DMS153 treated with DMSO at 0.1 percent for 48 hours (cell line): ENCODE data around the gene WDFY4.

Source experiments
- DNase-seq: peaks from one replicate; lab custom pipeline; 2025; ENCODE audit not compliant: unreplicated experiment; lab: John Stamatoyannopoulos, UW

WDFY4 gene

DNA sequence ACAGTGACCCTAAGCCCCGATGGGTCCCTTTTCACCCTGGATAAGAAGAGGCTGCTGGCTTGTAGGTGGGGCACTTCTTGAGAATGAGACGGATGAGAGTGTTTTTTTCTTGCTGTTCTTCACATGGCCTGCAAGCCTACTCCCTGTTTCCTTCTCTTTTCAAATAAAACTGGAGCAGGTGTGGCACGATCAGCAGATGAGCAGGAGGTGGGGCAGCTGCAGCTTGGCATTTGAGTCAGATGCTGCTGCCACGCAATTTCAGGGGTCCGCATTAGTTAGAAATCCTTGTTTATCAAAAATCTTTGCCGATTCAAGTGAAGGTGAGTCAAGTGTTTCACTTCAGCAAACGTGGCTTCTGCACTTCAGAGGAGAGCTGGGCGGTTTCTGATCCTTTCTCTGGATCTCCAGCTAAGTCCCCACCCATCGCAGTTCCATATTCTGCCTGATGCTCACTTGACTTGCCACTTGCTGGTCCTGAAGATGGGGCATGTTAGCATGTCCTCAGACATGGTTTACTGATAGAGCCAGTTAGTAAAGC, 20.8 kb downstream of the WDFY4 start:
- no peak for DNase-seq

DNA sequence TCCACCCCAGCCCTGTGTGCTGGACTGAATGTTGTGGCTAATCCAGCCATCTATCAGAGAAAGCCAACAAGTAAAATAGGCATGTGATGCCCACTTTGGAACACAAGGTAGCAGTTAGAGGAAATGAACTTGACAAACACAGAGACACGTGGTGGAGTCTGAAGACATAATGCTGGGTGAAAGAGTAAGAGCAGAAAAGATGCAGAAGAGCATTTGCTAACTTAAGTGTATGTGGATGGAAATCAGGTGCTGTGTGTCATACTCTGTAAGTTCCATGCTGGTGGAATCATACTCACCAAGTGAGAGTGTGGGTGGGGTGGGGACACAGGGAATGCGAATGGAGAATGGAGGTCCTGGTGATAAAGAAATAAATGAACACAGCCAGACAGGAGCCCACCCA, 22.8 kb downstream of the WDFY4 start:
- DNase-seq, result no peak

DNA sequence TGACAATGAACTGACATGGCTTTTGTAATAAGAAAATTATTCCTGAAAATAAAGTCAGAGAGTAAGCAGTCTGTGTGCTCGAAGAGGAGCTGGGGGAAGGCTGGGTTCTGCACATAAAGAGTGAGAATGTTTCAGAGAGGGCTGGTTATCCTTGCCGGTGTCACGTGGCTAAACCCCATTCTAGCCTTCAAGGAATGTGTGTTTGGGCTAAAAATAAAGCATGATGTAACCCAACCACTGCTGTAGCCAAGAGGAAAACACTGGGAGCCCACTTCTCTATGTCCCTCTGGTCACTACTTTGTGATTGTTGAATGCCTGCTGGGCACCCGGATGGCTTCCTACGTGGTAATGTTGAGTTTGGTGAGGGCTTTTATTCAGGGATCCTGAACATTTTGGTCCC, 23.5 kb downstream of the WDFY4 start:
- no peak for DNase-seq

DNA sequence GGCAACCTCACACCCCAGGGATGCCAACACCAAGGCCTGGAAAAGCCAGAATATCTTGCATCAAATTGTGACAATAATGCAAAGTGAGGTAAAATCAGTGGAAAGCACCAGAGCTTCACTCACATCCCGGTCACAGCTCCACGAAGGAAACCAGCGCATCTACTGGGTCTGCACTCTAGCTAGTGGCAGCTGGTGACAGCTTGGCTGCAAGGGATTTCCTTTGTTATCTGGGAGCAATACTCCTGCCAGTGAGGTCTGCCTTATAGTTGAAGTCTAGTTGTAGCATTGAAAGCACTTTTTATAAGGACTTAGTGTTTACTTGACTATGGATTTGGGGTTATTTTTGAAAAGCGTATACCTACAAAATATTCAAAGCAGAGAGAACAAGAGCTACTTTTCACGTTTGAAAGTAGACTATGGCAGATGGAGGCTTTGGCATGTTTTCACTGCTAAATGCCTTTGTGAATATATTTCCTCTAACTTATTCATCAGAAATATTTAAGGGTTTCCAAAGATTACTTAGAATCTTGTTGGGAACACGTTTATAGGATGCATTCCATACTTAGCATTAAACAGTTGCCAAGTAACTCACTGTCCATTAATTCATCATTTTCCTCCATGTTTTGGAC, 26.1 kb downstream of the WDFY4 start:
- DNase-seq, result no peak

DNA sequence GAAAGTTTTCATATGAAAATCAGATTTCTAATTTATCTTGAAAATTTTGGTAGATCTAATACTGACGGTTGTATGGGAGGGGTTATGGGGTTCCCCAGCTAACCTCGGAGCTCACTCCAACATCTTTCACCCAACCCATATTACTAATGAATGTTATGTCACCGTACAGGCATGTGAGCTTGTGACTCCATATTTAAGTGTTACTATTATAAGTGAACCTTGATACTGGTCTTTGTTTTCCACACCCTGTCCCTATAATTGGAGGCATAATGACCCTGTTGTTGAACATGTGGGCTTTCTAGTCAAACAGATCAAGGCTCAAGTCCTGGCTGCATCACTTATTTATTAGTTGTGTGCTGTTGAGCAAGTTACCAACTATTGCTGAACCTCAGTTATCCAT, 27.2 kb downstream of the WDFY4 start:
- no peak for DNase-seq

DNA sequence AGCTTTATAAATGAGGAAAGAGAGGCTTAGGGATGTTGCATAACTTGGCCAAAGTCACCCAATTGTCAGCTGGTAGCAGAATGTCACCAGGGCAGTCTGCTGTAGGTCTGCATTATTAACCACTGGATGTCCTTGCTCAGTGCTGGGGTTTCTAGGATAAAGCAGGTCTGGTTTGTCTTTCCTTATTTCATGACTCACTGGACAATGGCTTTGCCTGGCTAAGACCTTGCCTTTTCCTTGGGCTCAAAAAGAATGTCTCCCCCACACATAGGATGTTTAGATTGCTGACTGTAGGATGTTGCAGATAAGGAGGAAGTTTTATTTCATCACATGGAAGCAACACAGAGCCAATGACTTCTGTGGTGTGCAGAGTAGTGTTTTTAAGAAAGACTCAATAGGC, 29.4 kb downstream of the WDFY4 start:
- no peak for DNase-seq

DNA sequence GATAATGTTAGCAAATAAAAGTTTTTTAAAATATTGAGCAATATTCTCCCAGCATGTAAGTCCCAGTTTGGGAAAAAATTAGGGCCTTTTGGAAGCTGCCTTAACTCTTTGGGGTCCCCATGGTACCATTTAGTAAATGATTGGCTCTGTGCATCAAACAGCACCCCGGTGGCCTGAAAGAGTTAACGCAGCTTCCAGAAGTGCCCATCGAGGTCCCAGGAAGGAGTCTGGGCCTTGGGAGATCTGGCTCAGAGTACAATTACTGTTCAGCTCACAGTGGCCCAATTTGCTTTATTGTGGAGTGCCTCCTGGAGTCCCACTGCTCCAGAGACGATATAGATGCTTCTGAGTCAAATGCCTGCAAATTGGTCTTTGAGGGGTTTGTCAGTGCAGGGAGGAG, 31.7 kb downstream of the WDFY4 start:
- DNase-seq, result no peak

DNA sequence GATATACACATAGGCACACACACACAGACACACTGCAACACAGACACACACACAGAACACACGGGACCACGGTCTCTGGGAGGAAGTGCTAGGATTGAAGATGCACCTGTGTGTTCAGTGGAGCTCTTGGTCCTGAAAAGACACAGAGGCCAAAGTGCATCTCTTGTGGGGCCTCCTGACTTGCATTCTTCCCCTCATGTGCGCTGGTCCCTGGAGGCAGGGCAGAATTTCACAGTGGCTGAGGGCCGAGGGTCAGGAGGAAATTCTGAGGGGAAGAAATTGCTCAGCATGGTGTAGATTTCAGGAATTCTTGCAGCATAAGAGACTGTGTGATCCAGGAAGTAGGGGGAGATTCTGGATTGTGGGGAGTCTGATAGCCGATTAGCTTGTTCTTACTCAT, 35.9 kb downstream of the WDFY4 start:
- no peak for DNase-seq

DNA sequence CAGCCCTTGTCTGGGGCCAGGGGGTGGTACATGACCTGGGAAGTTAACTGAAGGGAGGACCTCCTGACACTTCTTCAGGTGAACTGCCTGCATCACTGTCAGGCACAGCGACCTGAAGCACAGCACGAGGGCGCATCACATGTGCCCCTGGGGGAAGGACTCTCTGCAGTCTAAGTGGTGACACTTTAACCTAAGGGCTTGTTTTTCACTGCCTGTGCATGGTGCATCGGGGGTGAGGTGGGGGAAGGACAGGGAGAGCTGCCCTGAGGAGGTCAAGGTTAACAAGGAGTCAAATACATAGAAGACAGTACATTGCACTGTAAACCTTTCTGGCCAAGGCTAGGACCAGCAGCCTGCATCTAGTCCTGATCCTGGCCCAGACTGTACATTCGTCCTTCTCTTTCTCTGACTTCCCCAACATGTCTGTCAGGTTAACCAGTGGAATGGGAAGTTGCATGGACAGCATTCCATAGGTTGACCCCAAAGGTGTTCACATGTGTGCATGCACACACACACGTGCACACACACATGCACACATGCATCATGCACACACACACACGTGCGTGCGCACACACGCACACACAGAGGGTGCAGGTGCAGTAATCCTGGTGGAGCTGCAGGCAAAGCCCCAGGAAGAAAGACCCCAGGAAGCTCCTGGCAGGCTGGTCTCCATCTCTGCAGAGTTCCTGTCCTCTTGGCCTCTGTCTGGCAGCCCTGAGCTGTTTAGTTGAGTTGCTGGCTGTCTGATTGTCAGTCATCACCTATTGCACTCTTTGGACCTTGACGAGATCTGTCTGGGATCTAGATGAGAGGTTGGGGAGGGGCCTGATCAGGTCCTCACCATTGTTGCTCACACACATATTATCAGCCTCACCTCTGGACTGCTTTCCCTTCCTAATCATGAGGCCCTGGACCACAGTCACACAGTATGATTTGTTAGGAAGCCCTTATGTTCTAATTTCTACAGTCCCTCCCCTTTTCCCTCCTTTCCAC, 37.8 kb downstream of the WDFY4 start:
- no peak for DNase-seq

DNA sequence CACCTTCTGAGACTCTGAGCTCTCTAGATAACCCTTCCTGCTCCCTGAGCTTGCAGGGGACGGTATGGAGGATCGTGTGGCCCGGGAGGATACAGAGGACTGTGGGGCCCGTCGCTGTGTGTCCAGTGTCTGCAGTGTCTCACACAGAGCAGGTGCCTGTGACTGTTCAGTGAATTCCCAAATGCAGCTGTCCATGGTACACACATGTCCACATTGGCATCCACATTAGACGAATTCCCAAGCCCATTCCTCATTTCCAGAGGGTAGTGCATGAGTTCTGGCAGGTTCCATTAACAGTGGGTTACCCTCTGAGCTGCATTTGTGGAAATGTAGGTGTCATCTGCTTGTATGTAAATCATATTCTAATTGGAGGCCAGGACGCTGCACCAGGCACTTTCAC, 39.5 kb downstream of the WDFY4 start:
- no peak for DNase-seq

DNA sequence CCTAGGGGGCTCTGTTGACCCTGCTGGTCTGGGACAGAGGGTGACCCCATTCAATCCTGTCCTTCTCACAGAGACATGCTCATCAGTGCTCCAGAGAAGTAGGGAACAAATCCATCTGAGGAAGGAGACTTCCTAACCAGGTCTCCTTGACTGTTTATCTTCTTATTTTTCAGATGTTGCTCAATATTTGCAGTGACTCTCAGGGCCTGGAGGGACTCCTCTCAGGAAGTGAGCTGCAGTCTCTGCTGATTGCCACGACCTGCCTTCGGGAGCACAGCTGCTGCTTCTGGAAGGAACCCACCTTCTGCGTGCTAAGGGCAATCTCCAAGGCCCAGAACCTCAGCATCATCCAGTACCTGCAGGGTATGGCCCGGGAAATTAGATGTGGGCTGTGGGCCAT, 41.0 kb downstream of the WDFY4 start:
- DNase-seq, result no peak

DNA sequence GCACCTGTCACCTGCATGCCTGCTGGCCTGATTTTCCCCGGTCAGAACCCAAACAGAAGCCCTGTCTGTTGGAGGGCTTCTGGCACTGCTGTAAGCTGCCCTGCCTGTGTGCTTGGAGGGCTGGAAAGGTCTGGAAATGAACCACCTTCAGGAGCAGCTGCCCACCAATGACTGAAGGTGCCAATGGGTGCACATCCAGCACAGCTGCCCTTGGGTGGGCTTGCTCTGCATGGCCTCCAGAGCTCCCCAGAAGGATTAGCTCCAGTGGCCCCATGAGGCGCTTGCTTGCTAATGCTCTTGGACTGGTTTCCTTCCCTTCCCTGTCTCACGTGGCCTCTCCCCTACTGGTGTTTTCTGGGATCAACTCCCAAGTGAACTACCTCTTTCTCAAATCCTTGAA, 43.2 kb downstream of the WDFY4 start:
- DNase-seq, result no peak

DNA sequence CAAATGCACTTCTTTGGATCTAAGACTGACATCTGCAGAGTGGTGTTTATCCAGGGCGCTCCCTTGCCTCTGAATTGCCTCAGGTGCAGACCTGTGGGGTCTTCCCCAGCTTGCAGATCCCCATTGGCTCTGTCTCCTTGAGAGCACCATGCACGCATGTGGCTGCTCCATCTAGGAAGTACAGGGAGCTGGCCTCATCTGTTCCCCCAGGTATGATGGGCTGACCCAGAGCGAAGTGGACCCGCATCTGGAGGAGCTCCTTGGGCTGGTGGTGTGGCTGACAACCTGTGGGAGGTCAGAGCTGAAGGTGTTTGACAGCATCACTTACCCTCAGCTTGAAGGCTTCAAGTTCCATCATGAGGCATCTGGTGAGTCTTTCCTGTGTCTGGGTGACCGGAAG, 44.5 kb downstream of the WDFY4 start:
- DNase-seq, result no peak

DNA sequence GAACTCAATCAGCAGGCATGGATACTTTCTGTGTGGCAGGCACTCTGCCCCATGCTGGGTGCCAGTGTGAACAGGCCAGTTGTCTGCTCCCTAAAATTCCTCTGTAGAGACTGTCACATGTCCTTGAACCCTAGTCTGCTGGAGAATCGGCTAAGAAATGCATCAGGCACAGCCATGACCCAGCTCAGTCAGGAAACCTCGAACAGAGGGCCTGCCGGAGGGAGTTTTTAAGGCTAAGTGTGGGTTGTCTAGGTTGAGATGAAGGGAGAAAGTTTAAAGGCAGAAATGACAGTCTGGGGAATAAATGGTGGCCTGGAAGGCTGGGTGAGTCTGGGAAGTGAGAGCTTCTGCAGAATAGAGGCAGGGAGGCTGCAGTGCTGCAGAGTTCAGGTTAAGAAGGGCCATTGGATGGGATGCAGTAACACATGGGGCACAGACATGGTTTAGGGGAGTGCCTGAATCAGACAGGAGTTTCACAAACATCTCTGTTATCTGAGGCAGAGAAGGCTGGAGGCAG, 45.3 kb downstream of the WDFY4 start:
- no peak for DNase-seq

DNA sequence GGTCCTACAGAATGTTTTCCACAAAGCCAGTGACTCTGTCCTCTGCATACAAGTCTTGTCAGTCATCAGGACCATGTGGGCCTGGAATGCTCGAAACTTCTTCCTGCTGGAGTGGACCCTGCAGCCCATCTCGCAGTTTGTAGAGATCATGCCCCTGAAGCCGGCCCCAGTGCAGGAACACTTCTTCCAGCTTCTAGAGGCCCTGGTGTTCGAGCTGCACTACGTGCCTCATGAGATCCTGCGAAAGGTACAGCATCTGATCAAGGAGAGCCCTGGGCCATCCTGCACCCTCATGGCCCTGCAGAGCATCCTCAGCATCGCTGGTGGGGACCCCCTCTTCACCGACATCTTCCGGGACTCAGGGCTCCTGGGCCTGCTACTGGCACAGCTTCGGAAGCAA, 46.5 kb downstream of the WDFY4 start:
- no peak for DNase-seq

DNA sequence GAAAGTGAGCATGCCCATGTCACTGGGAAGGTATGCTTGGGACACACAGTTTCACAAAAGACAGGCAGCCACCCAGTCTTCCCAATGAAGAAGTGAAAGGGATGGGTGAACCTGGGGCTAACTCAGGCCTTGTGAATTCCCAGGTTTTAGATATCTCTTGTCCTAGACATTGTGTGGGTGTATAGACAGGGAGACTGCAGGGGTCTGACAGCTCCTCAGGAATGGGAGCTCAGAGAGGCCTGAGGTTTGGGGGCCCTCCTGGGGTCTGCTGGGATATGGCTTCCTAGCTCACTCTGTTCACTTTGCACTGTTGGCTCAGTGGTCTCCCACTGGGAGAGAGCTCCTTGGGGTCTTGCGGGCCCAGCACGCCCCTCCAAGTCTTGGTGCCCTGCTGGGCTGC, 47.0 kb downstream of the WDFY4 start:
- no peak for DNase-seq

DNA sequence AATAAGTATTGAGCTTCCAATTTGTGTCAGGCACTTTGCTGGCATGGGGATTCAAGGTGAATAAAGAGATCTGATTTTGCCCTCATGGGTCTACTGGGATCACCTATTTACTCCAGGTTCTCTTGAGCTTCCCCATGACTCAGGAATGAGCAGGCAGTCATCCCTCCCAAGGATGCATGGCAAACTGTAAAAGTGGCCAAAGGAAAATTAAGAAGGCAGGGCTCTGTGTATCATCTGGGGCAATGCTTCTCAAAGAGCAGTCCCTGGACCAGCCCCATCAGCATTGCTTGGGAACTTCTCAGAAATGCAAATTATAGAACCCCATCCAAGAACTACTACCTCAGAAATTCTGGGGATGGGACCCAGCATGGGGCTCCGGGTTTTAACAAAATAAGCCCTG, 48.7 kb downstream of the WDFY4 start:
- no peak for DNase-seq

DNA sequence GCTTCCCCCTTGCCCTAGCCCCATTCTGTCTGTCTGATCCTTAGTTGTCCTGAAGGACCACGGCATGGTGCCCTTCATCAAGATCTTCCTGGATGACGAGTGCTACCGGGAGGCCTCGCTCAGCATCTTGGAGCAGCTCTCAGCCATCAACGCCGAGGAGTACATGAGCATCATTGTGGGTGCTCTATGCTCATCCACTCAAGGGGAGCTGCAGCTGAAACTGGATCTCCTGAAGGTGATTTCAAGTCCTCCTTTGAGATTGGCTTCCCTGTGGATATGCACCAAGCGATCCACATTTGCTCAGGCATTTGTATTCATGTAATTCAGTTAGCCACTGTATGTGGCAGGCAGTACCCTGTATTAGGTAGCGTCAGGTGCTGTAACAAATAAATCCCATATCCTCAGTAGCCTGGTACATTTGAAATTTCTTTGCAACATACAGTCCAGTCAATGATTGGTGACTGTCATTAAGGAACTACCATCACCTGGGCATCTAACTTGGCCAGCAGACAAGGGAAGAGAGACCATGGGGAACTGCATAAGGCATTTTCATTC, 51.2 kb downstream of the WDFY4 start:
- DNase-seq, result no peak

DNA sequence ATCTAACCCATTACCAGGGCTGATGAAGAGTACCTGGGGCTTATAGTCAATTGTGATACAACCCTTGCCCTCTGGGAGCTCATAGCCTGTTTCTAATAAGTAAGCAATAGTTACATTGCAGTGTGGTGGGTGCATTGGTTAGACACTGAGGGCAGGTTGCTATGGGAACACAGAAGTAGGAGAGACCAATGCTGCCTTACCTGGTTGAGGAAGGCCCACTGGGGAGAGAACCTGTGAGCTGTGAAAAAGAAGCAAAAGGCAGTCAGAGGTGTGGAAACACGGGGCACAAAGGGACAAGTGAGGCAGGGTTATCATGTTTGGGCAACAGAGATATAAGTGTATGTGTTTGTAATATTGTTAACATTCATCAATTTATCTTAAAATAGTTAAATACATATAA, 51.9 kb downstream of the WDFY4 start:
- DNase-seq, result no peak

DNA sequence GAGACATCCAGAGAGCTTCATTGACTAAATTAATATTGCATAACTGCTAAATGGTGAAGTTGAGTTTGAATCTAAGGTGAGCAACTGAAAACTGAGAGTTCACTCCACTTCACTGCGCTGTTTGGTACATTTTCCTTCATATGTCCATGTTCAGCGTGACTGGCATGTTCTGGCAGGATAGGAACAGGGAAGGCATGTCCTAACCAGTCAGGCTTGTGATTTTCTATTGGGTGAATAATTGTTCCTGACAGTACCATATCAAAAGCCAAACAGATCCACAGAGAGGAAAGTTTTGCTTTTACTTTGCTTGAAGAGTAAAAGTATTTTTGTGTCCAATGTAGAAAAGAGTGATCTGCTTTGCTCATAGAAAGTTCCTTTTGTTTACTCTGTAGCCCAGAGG, 53.2 kb downstream of the WDFY4 start:
- no peak for DNase-seq

DNA sequence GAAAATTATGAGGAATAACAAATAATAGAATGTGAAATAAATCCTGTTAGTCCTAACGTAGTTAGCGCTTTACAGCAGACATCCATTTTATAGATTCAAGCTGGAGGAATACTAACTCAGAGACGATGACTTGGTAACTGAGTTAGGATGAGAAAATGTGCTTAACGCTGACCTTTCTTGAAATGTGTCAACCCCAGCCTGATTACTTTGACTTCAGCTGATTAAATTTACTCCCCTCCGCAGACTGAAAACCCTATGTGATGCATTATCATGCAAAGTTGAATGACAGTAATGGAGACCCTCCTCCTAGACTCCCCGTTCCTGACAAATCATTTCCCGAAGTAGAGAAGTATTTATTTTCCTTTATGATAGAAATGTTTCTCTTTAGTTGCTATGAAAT, 54.5 kb downstream of the WDFY4 start:
- DNase-seq, result no peak
